Type B pancreatic cell (in vitro differentiated cells): Measurements from ENCODE around the gene ABCB10. TPM values are rescaled to one million over a fixed set of nuclear protein-coding genes. Genes with fewer than 3 reads are reported as not detected.

Experiments used
- DNase-seq: peaks from one replicate; pipeline ENCODE4 v3.0.0; 2021; ENCODE audit warnings: mixed read lengths; ENCODE audit not compliant: unreplicated experiment; ENCODE audit errors: extremely low spot score
- H3K27ac Mint-ChIP-seq: 2 replicates; pipeline ENCODE4 v1.8.0; 2021; ENCODE audit warnings: mild to moderate bottlenecking, mixed read lengths
- H3K27me3 Mint-ChIP-seq: 2 replicates; pipeline ENCODE4 v1.8.0; 2021; ENCODE audit warnings: mixed read lengths
- H3K36me3 Mint-ChIP-seq: 2 replicates; pipeline ENCODE4 v1.8.0; 2021; ENCODE audit warnings: mixed read lengths
- H3K4me1 Mint-ChIP-seq: one replicate; pipeline ENCODE4 v1.8.0; 2021; ENCODE audit warnings: mixed read lengths; ENCODE audit not compliant: unreplicated experiment
- H3K4me3 Mint-ChIP-seq: 2 replicates; pipeline ENCODE4 v1.8.0; 2021; ENCODE audit warnings: mild to moderate bottlenecking, mixed read lengths
- H3K9me3 Mint-ChIP-seq: 2 replicates; pipeline ENCODE4 v1.8.0; 2021; ENCODE audit warnings: mixed read lengths
- CTCF ChIP-seq: fragments of 200-600 bp; sonication (generic); conservative IDR thresholded peaks from 2 replicates; pipeline ENCODE4 v1.5.0; 2021; ENCODE audit warnings: antibody characterized with exemption, mild to moderate bottlenecking
- total RNA-seq: library from RNA; stranded (reverse); gene quantifications from 2 replicates; pipeline ENCODE4 v1.2.1, GENCODE V29; 2021; ENCODE audit warnings: low replicate concordance

ABCB10 gene
- total RNA-seq, 1 donor from 2014 or later, result 19.4 TPM

- Mint-ChIP-seq H3K9me3 (no peaks in the 10 kb centered on the region), H3K27me3 (no peaks in the 10 kb centered on the region), H3K4me1 (peaks cover 25% of the 10 kb centered on the region), H3K27ac (no peak overlapping the region), H3K36me3 (peaks cover 7% of the 10 kb centered on the region), H3K4me3 (no peak overlapping the region)
- TF ChIP-seq CTCF, result no peak
- DNase-seq, result no peak
These were observed 7.5 kb downstream of the ABCB10 start for GRCh38 chr1:229550812-229551567.

- H3K4me3 Mint-ChIP-seq, result no peak overlapping the region
- peaks cover 17% of the 10 kb centered on the region for H3K36me3 Mint-ChIP-seq
- H3K9me3 Mint-ChIP-seq, result no peaks in the 10 kb centered on the region
- no peaks in the 10 kb centered on the region for H3K27me3 Mint-ChIP-seq
- no peak overlapping the region for H3K27ac Mint-ChIP-seq
- TF ChIP-seq CTCF, result no peak
- H3K4me1 Mint-ChIP-seq, result peaks cover 16% of the 10 kb centered on the region
- DNase-seq, result no peak
These were observed 11.0 kb downstream of the ABCB10 start for GRCh38 chr1:229547542-229547941.

- no peak overlapping the region for H3K27ac Mint-ChIP-seq
- DNase-seq, result no peak
- H3K27me3 Mint-ChIP-seq, result no peaks in the 10 kb centered on the region
- H3K4me1 Mint-ChIP-seq, result peaks cover under 1% of the 10 kb centered on the region
- peaks cover 20% of the 10 kb centered on the region for H3K36me3 Mint-ChIP-seq
- no peak for TF ChIP-seq CTCF
- no peaks in the 10 kb centered on the region for H3K9me3 Mint-ChIP-seq
- H3K4me3 Mint-ChIP-seq, result no peak overlapping the region
These were observed 13.9 kb downstream of the ABCB10 start for GRCh38 chr1:229544587-229544986.

GRCh38 chr1:229539863-229540506, 18.5 kb downstream of the ABCB10 start:
- Mint-ChIP-seq H3K4me1 (no peaks in the 10 kb centered on the region), H3K27ac (no peak overlapping the region), H3K27me3 (no peaks in the 10 kb centered on the region), H3K4me3 (no peak overlapping the region), H3K36me3 (peaks cover 25% of the 10 kb centered on the region), H3K9me3 (no peaks in the 10 kb centered on the region)
- no peak for DNase-seq
- TF ChIP-seq CTCF, result no peak

- Mint-ChIP-seq H3K36me3 (peaks cover 28% of the 10 kb centered on the region), H3K4me3 (no peak overlapping the region), H3K4me1 (no peaks in the 10 kb centered on the region), H3K27me3 (no peaks in the 10 kb centered on the region), H3K27ac (no peak overlapping the region), H3K9me3 (no peaks in the 10 kb centered on the region)
- no peak for DNase-seq
- no peak for TF ChIP-seq CTCF
These were observed 19.6 kb downstream of the ABCB10 start for GRCh38 chr1:229538945-229539344.
